SIG-M5 treated with dmso at 0.1 percent for 504 hours (cell line): Measurements from ENCODE around the gene TSEN15.

Source experiments
- DNase-seq: peaks from one replicate; lab custom pipeline; 2025; ENCODE audit not compliant: unreplicated experiment; lab: John Stamatoyannopoulos, UW

TSEN15 gene

GRCh38 chr1:184052194-184052559 is 647 bp downstream of the TSEN15 start:
- DNase-seq, result peak; percentile 28

GRCh38 chr1:184052750-184053149 is 1.2 kb downstream of the TSEN15 start:
- DNase-seq, result no peak

GRCh38 chr1:184053881-184054280 is 2.4 kb downstream of the TSEN15 start:
- DNase-seq, result no peak

- DNase-seq, result no peak
Observed at GRCh38 chr1:184056921-184057555, 5.5 kb downstream of the TSEN15 start.

- DNase-seq, result no peak
Observed at GRCh38 chr1:184059887-184060286, 8.4 kb downstream of the TSEN15 start.

- no peak for DNase-seq
Observed at GRCh38 chr1:184060316-184060715, 8.8 kb downstream of the TSEN15 start.

GRCh38 chr1:184061396-184062003 is 10.0 kb downstream of the TSEN15 start:
- no peak for DNase-seq

GRCh38 chr1:184062640-184063286 is 11.2 kb downstream of the TSEN15 start:
- DNase-seq, result no peak

GRCh38 chr1:184065559-184065958 is 14.0 kb downstream of the TSEN15 start:
- no peak for DNase-seq

- no peak for DNase-seq
Observed at GRCh38 chr1:184068354-184068753, 16.8 kb downstream of the TSEN15 start.

GRCh38 chr1:184069675-184070074 is 18.1 kb downstream of the TSEN15 start:
- DNase-seq, result no peak

- DNase-seq, result no peak
Observed at GRCh38 chr1:184072376-184072775, 20.8 kb downstream of the TSEN15 start.

GRCh38 chr1:184074383-184074782 is 22.9 kb downstream of the TSEN15 start:
- DNase-seq, result no peak

GRCh38 chr1:184075055-184076029 is 23.8 kb downstream of the TSEN15 start:
- peak; percentile 79 for DNase-seq

GRCh38 chr1:184078564-184079249 is 27.2 kb downstream of the TSEN15 start:
- no peak for DNase-seq

- DNase-seq, result no peak
Observed at GRCh38 chr1:184080309-184080708, 28.8 kb downstream of the TSEN15 start.

- no peak for DNase-seq
Observed at GRCh38 chr1:184082541-184083415, 31.2 kb downstream of the TSEN15 start.

GRCh38 chr1:184085667-184086066 is 34.1 kb downstream of the TSEN15 start:
- no peak for DNase-seq

- DNase-seq, result no peak
Observed at GRCh38 chr1:184088037-184088436, 36.5 kb downstream of the TSEN15 start.

GRCh38 chr1:184093071-184093470 is 41.5 kb downstream of the TSEN15 start:
- DNase-seq, result no peak
